DMS 273 treated with DMSO at 0.1 percent for 48 hours (cell line): ENCODE data around the gene TMIGD2.
"Not testable (repeated sequence)": the region's sequence is repeated elsewhere in the genome, so short reads cannot be mapped to it uniquely, and the experiment has no call there.

Source experiments
- DNase-seq: peaks from one replicate; lab custom pipeline; 2025; lab: John Stamatoyannopoulos, UW

The TMIGD2 gene

DNA sequence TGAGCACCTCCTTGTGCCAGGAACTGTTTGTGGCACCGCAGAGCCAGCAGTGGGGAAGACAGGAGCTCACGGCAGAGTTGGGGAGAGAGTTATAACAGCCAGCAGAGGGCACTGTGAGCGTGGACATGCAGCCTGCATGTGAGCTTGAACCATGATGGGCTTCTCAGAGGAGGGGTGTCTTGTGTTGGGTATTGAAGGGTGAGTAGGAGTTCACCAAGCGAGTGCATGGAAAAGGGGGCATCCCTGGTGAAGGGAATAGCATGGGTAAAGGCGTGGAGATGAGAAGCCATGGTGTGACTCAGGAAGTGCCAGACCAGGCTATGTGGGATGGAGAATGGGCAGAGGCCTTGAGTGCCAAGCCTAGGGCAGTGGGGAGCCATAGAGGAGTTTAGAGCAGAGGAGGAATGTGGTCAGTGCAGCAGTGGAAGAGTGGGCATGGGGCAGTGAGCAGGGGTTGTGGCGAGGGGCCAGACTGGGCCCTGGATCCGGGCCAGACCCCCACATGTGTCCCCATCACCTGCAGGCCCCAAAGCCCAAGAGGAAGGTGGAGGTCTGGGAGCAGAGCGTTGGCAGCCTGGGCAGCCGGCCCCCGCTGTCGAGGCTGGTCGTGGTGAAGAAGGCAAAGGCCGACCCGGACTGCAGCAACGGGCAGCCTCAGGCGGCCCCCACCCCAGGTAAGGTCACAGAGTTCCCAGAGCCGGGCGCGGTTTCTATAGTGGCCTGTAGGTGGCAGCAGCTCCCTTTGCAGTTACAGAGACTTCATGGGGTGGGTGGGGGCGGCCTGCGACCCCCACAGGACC, 34.9 kb downstream of the TMIGD2 start:
- peak; percentile 31 for DNase-seq

DNA sequence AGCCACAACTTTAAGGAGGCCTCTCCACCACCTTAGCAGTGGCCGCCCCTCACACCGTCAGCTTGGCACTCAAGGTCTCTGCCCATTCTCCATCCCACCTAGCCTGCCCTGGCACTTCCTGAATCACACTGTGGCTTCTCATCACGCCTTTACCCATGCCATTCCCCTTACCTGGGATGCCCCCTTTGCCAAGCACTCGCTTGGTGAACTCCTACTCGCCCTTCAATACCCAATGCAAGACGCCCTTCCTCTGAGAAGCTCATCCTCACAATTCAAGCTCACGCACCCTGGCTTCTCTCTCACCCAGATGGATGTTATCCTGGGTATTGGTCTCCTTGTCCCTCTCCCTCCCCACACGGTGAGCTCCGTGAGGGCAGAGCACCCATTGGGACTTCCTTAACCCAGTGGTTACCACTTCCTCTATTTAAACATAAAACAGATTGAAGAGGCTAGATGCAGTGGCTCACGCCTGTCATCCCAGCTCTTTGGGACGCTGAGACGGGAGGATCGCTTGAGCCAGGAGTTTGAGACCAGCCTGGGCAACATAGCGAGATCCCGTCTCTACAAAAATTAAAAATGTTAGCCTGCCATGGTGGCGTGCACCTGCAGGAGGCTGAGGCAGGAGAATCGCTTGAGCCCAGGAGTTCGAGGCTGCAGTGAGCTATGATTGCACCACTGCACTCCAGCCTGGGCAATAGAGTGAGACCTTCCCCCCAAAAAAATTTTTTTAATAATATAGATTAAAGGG, 35.8 kb downstream of the TMIGD2 start:
- no peak for DNase-seq

- DNase-seq, result no peak
These were observed 37.4 kb downstream of the TMIGD2 start for GRCh38 chr19:4264812-4265211.

GRCh38 chr19:4260613-4261191, 41.5 kb downstream of the TMIGD2 start:
- no peak for DNase-seq

DNA sequence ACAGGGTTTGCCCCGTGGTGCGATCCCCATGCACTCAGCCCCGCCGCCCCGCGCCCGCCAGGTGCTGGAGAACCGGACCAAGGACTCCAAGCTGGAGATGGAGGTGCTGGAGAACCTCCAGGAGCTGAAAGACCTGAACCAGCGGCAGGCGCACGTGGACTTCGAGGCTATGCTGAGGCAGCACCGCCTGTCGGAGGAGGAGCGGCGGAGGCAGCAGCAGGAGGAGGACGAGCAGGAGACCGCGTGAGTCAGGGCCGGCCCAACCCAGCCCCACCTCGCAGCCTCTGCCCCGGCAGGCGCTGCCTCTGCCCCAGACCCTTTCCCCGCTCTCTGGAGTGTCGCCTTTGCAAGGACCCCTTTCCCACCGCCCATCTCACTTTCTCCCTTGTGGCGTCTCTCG, 44.0 kb downstream of the TMIGD2 start:
- no peak for DNase-seq

GRCh38 chr19:4257025-4257424, 45.2 kb downstream of the TMIGD2 start:
- DNase-seq, result no peak

GRCh38 chr19:4256563-4256962, 45.6 kb downstream of the TMIGD2 start:
- no peak for DNase-seq

GRCh38 chr19:4246767-4247593, 55.2 kb downstream of the TMIGD2 start, which contains the start of gene YJU2:
YJU2 (plus strand) TSS chr19:4247080; CDS start chr19:4247147, 67 bp downstream.
- DNase-seq, result peak; percentile 97

DNA sequence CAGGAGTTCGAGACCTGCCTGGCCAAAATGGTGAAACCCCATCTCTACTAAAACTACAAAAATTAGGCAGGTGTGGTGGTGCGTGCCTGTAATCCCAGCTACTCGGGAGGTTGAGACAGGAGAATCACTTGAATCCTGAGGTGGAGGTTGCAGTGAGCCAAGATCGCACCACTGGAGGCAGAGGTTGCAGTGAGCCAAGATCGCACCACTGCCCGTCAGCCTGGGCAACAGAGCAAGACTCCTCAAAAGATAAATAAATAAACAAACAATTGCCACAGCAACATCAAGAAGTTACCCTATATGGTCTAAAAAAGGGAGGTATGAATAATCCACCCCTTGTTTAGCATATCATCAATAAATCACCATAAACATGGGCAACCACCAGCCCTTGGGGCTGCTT, 56.3 kb downstream of the TMIGD2 start:
- not testable (repeated sequence) for DNase-seq
